Measurements from ENCODE around the gene TMEFF2.

TMEFF2 gene

DNA sequence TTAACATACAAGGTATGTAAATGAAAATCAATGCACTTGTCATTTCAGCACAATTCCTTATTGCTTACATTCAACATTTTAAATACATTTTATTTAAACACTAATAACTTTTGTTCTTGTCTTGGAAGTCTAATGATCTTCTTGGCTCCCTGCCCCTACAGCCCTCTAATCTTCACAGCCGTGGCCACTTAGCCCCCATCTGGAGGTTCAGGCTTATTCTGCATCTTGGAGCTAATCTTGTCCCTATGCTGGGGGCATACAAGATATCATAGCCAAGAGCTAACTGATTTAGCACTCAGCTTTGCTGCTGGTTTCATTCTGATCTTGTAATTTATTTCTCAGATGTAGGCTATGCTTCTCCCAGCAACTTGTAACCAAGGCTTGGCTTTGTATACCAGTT lies 140.8 kb downstream of the TMEFF2 start:
- CTCF ChIA-PET = no interaction called here
- TF ChIP-seq, protein P1, sequence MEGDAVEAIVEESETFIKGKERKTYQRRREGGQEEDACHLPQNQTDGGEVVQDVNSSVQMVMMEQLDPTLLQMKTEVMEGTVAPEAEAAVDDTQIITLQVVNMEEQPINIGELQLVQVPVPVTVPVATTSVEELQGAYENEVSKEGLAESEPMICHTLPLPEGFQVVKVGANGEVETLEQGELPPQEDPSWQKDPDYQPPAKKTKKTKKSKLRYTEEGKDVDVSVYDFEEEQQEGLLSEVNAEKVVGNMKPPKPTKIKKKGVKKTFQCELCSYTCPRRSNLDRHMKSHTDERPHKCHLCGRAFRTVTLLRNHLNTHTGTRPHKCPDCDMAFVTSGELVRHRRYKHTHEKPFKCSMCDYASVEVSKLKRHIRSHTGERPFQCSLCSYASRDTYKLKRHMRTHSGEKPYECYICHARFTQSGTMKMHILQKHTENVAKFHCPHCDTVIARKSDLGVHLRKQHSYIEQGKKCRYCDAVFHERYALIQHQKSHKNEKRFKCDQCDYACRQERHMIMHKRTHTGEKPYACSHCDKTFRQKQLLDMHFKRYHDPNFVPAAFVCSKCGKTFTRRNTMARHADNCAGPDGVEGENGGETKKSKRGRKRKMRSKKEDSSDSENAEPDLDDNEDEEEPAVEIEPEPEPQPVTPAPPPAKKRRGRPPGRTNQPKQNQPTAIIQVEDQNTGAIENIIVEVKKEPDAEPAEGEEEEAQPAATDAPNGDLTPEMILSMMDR (conservative IDR thresholded peaks at IDR 0.05; ENCODE audit: low read depth) = no peak
- DNase-seq (ENCODE audit: low spot score) = no peak
- no peak overlapping the region for H3K27ac ChIP-seq
- POLR2A ChIA-PET (ENCODE audit: low non-redundant PET) = no interaction called here

DNA sequence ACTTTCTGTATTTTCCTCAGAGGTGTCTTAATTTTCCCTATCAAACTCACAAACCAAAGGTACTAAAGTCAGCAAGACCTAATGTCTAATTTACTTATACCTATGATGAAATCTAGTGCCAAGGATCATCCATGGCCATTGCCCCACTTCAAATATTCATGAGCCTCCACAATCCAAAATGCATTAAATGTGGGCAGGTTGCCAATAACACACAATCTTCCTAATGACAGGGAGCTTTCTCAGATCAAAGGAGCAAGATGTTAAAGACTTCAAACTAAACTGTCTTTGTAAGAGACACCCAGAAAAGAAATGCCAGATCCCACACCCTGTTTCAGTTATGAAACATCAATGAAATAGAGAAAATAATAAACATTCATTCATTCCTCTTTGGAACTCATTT lies 143.2 kb downstream of the TMEFF2 start:
- TF ChIP-seq, protein P1 (conservative IDR thresholded peaks at IDR 0.05; ENCODE audit: low read depth) = no peak
- ChIA-PET POLR2A (ENCODE audit: low non-redundant PET) (no interaction called here), CTCF (no interaction called here)
- no peak for DNase-seq (ENCODE audit: low spot score)
- H3K27ac ChIP-seq = no peak overlapping the region

GRCh38 chr2:192049362-192049761 lies 145.4 kb downstream of the TMEFF2 start:
- CTCF ChIA-PET = no interaction called here

DNA sequence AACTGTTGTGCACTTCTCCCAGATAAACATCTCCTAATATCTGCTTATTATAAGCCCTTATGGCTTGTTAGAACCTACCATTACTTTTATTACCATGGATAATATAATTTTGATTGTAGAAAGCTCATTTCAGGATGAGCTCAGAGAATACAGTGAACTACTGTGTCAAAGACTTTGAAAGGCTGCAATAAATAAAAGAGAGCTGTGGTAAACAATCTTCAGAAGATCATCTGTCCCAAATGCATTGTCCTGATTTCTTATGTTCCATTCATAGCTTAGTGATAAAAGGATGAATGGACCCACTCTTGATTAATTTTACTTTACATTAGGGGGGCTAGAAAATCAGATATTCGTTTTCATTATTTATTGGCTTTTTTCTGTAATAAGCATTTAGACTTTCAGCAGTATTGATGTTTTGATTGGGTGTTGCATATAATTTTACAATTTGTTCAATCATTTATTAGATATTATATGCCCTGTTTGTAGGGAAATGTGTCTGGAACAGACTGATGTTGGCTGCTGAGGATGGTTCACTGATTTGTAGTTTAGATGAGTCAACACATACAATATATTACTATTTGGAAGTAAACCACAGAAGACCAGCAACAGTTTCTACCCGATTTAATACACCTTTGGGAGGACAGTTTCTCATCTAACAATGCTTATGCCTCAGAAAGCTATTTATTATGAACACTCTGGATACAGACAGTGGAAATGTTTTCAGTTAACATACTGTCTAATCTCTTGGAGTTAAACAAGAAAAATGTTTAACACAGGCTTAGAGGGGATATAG lies 147.2 kb downstream of the TMEFF2 start:
- no peak overlapping the region for H3K27ac ChIP-seq
- DNase-seq (ENCODE audit: low spot score) = no peak
- CTCF ChIA-PET = no interaction called here
- POLR2A ChIA-PET (ENCODE audit: low non-redundant PET) = no interaction called here
- TF ChIP-seq, protein P1 (conservative IDR thresholded peaks at IDR 0.05; ENCODE audit: low read depth) = no peak

More at GRCh38 chr2:192049362-192049761, 145.4 kb downstream of the TMEFF2 start:
- TF ChIP-seq, protein P1 (conservative IDR thresholded peaks at IDR 0.05; ENCODE audit: low read depth) = no peak
- no peak overlapping the region for H3K27ac ChIP-seq
- POLR2A ChIA-PET (ENCODE audit: low non-redundant PET) = no interaction called here
- DNase-seq (ENCODE audit: low spot score) = no peak

DNA sequence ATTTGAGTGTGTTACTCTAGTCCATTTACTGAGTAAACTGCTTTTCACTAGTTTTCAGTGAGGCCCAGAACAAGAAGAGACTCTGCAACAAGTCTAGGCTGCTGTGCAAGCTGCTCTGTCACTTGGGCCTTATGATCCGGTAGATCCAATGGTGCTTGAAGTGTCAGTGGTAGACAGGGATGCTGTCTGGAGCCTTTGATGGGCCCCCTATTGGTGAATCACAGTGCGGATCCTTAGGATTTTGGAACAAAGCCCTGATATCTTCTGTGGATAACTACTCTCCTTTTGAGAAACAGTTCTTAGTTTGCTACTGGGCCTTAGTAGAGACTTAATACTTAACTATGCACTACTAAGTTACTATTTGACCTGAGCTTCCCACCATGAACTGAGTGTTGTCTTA lies 150.2 kb downstream of the TMEFF2 start:
- TF ChIP-seq, protein P1 (conservative IDR thresholded peaks at IDR 0.05; ENCODE audit: low read depth) = no peak
- CTCF ChIA-PET = interaction anchor here (0.6 kb wide), 1 partner anchor 192 kb away, joined by 3 read pairs; no protein-coding TSS in a partner anchor
- DNase-seq (ENCODE audit: low spot score) = no peak
- POLR2A ChIA-PET (ENCODE audit: low non-redundant PET) = no interaction called here
- no peak overlapping the region for H3K27ac ChIP-seq

- no peak overlapping the region for H3K27ac ChIP-seq
- CTCF ChIA-PET = no interaction called here
- TF ChIP-seq, protein P1 (conservative IDR thresholded peaks at IDR 0.05; ENCODE audit: low read depth) = no peak
- no peak for DNase-seq (ENCODE audit: low spot score)
- POLR2A ChIA-PET (ENCODE audit: low non-redundant PET) = no interaction called here
Measured at GRCh38 chr2:192043216-192043870, 151.4 kb downstream of the TMEFF2 start.

All from RWPE1 (cell line).